GM12872 (cell line): ENCODE measurements around the gene ZC3H13.

Experiments used
- CTCF ChIP-seq: IDR thresholded peaks from 3 replicates; pipeline ENCODE4 v1.5.1; 2011; ENCODE audit warnings: low read depth, mild to moderate bottlenecking, low read length, moderate library complexity; ENCODE audit not compliant: insufficient read depth

ZC3H13 gene

GRCh38 chr13:45928843-45929242, 123.7 kb downstream of the ZC3H13 start:
- no peak for TF ChIP-seq CTCF

DNA sequence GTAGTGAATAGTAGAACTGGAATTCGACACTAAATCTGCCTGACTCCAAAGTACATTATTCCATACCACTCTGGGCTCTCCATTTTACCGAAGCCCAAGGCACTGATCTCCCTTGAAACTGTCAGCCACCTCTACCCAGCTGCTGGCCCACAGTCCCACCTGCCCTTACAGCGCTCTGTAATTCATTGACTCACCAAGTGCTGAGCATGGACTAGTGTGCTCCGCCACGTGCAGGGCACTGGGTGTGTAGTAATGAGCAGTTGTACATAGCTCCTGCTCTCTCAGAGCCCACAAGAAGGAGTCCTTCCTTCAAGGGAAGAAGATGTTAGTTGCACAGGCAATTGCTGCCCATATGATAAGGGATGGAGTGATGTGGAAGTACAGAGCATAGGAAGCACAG, 124.4 kb downstream of the ZC3H13 start:
- TF ChIP-seq CTCF, result no peak

- no peak for TF ChIP-seq CTCF
These were observed 125.8 kb downstream of the ZC3H13 start for GRCh38 chr13:45926741-45927140.

DNA sequence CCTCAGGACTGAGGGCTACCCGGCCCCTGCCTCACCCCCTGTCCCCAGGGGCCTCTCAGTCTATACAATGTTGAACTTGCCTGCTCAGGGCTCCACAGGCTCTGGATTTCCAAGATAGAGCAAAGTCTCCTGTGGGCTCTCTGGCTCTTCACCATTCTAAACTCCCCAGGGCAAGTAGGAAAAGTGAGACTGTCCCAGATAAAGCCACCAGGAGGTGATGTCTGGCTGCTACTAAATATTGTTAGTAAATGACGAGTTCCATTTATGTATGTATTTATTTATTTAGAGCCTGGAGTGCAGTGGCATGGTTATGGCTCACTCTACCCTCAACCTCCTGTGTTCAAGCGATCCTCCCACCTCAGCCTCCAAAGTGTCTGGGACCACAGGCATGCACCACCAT, 127.4 kb downstream of the ZC3H13 start:
- TF ChIP-seq CTCF, result peak; percentile 13; the same call in 1 of the 3 replicates

DNA sequence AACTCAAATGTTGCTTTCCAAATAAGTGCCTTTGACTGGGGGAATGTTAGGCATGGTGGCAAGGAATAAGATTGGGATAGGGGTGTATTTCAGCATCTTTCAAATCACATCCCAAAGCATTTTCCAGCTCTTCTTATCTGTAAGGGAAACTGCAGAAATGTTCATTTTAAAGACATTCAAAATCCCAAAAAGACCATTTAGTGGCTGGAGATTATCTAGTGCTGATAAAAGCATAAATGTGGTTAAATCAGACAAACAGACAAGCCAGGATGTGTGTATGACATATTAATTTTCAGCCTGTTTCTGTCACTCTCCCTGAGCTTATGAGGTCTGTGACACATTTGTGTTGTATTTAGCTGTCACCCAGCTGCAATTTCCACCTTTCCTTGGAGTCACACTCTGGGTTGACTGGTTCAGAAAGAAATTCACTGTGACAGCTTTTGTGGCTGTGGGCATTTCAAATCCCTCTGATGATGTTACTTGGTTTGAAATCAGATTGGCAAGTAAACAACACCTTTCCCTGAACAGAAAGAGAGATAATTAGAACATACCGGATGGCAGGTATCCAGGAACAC, 131.3 kb downstream of the ZC3H13 start:
- TF ChIP-seq CTCF, result no peak

- no peak for TF ChIP-seq CTCF
These were observed 133.9 kb downstream of the ZC3H13 start for GRCh38 chr13:45918597-45918996.

GRCh38 chr13:45917019-45917418, 135.5 kb downstream of the ZC3H13 start:
- TF ChIP-seq CTCF, result no peak
